MM.1S (cell line): ENCODE data around the gene EBP.

Experiments used
- DNase-seq: peaks from one replicate; pipeline ENCODE4 v3.0.0-alpha.2; 2015
- H2AFZ ChIP-seq: fragments of 300-600 bp; sonication (generic); 2 replicates; pipeline ENCODE4 v1.6.0; 2016; ENCODE audit warnings: antibody characterized with exemption, low read length
- H3F3A ChIP-seq: fragments of 300-600 bp; sonication (generic); 2 replicates; pipeline ENCODE4 v1.6.1; 2016; ENCODE audit warnings: mild to moderate bottlenecking, antibody characterized with exemption, low read length, moderate library complexity, mixed read lengths; ENCODE audit not compliant: insufficient read depth
- H3K27ac ChIP-seq: fragments of 300-600 bp; sonication (generic); 2 replicates; pipeline ENCODE4 v1.5.1; 2016; ENCODE audit warnings: mild to moderate bottlenecking, low read length
- H3K27me3 ChIP-seq: fragments of 300-600 bp; sonication (generic); replicated peaks from 2 replicates; pipeline ENCODE4 v1.6.0; 2016; ENCODE audit warnings: low read length; ENCODE audit not compliant: insufficient read depth
- H3K36me3 ChIP-seq: fragments of 300-600 bp; sonication (generic); replicated peaks from 2 replicates; pipeline ENCODE4 v1.6.1; 2016; ENCODE audit warnings: mild to moderate bottlenecking, low read length, mixed read lengths; ENCODE audit not compliant: insufficient read depth
- H3K4me1 ChIP-seq: fragments of 300-600 bp; sonication (generic); 2 replicates; pipeline ENCODE4 v1.6.1; 2016; ENCODE audit warnings: low read length, mixed read lengths
- H3K4me2 ChIP-seq: fragments of 300-600 bp; sonication (generic); 2 replicates; pipeline ENCODE4 v1.6.0; 2016; ENCODE audit warnings: low read depth, low read length
- H3K4me3 ChIP-seq: fragments of 300-600 bp; sonication (generic); 2 replicates; pipeline ENCODE4 v1.5.1; 2016; ENCODE audit warnings: low read length, mixed read lengths
- H3K79me2 ChIP-seq: fragments of 300-600 bp; sonication (generic); 2 replicates; pipeline ENCODE4 v1.6.1; 2016; ENCODE audit warnings: mixed run types, low read length, mixed read lengths
- H3K9ac ChIP-seq: fragments of 300-600 bp; sonication (generic); 2 replicates; pipeline ENCODE4 v1.6.1; 2016; ENCODE audit warnings: low read length, mixed read lengths
- H3K9me2 ChIP-seq: fragments of 300-600 bp; sonication (generic); replicated peaks from 2 replicates; pipeline ENCODE4 v1.6.1; 2016; ENCODE audit warnings: mild to moderate bottlenecking, low read length, mixed read lengths; ENCODE audit not compliant: insufficient read depth
- H3K9me3 ChIP-seq: fragments of 300-600 bp; sonication (generic); replicated peaks from 2 replicates; pipeline ENCODE4 v1.6.1; 2016; ENCODE audit warnings: mild to moderate bottlenecking, low read length, mixed read lengths; ENCODE audit not compliant: insufficient read depth
- H4K20me1 ChIP-seq: fragments of 300-600 bp; sonication (generic); 2 replicates; pipeline ENCODE4 v1.6.1; 2016; ENCODE audit warnings: mild to moderate bottlenecking, low read length, moderate library complexity, mixed read lengths; ENCODE audit not compliant: insufficient read depth
- EZH2 ChIP-seq: fragments of 300-600 bp; sonication (generic); optimal IDR thresholded peaks from 2 replicates; pipeline ENCODE3; 2017; ENCODE audit warnings: low read depth, mild to moderate bottlenecking, antibody characterized with exemption, low read length, mixed read lengths
- EZH2phosphoT487 ChIP-seq: fragments of 300-600 bp; sonication (generic); IDR thresholded peaks from 2 replicates; pipeline ENCODE4 v1.6.1; 2018; ENCODE audit warnings: antibody characterized with exemption, low read length
- TF ChIP-seq, protein P1 (sequence below): fragments of 300-600 bp; sonication (generic); IDR thresholded peaks from 2 replicates; pipeline ENCODE4 v1.5.1; 2016; ENCODE audit warnings: antibody characterized with exemption, low read length, mixed read lengths

EBP gene

GRCh38 chrX:48539345-48540027 is 17.9 kb downstream of the EBP start, which contains the start of gene TBC1D25:
Gene TBC1D25, plus strand, starts transcription at chrX:48539714. Its CDS starts 84 bp downstream, at chrX:48539798.
- peaks cover 21% of the 10 kb centered on the region for H3K79me2 ChIP-seq
- peak within 1 kb of the TSS; percentile 87 for H3K27ac ChIP-seq
- H3K9me3 ChIP-seq = no peaks in the 10 kb centered on the region
- peak; percentile 98 for DNase-seq
- H3F3A ChIP-seq = peaks cover 18% of the 10 kb centered on the region
- TF ChIP-seq, protein P1, sequence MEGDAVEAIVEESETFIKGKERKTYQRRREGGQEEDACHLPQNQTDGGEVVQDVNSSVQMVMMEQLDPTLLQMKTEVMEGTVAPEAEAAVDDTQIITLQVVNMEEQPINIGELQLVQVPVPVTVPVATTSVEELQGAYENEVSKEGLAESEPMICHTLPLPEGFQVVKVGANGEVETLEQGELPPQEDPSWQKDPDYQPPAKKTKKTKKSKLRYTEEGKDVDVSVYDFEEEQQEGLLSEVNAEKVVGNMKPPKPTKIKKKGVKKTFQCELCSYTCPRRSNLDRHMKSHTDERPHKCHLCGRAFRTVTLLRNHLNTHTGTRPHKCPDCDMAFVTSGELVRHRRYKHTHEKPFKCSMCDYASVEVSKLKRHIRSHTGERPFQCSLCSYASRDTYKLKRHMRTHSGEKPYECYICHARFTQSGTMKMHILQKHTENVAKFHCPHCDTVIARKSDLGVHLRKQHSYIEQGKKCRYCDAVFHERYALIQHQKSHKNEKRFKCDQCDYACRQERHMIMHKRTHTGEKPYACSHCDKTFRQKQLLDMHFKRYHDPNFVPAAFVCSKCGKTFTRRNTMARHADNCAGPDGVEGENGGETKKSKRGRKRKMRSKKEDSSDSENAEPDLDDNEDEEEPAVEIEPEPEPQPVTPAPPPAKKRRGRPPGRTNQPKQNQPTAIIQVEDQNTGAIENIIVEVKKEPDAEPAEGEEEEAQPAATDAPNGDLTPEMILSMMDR = peak; percentile 42
- TF ChIP-seq EZH2phosphoT487 = no peak
- no peak for TF ChIP-seq EZH2
- H3K4me3 ChIP-seq = peak within 1 kb of the TSS; percentile 74
- no peaks in the 10 kb centered on the region for H3K9me2 ChIP-seq
- no peaks in the 10 kb centered on the region for H4K20me1 ChIP-seq
- no peaks in the 10 kb centered on the region for H3K36me3 ChIP-seq
- peak within 1 kb of the TSS; percentile 79 for H3K9ac ChIP-seq
- H3K4me2 ChIP-seq = peak within 1 kb of the TSS; percentile 92
- no peaks in the 10 kb centered on the region for H3K27me3 ChIP-seq
- peak within 1 kb of the TSS; percentile 44 for H2AFZ ChIP-seq
- H3K4me1 ChIP-seq = peaks cover 8% of the 10 kb centered on the region

DNA sequence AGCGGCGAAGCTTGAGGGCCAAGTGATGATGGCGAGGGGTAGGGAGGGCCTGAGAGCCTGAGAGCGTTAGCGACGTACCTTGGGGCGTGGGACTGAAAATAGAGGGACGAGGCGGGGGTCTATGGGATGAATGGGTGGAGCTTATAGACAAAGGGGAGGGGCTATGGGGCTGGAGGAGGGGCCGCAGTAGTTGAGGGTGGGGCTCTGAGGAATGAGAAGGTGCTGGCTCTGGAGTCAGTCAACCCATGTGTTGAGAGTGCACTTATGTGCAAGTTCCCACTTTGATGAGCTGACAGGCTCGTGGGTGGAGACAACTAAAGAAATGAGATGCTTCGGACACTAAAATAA is 18.4 kb downstream of the EBP start:
- Histone ChIP-seq H4K20me1 (no peaks in the 10 kb centered on the region), H3K9ac (peak overlapping the region; percentile 79), H3K27ac (peak overlapping the region; percentile 87; the same call in 1 of the 2 replicates), H3K27me3 (no peaks in the 10 kb centered on the region), H3K4me3 (peak overlapping the region; percentile 74), H3F3A (peaks cover 18% of the 10 kb centered on the region), H3K36me3 (no peaks in the 10 kb centered on the region), H3K9me3 (no peaks in the 10 kb centered on the region), H3K4me2 (peak overlapping the region; percentile 92), H3K9me2 (no peaks in the 10 kb centered on the region), H3K4me1 (peaks cover 8% of the 10 kb centered on the region), H3K79me2 (peaks cover 26% of the 10 kb centered on the region), H2AFZ (peak overlapping the region; percentile 18; the same call in 1 of the 2 replicates)
- peak; percentile 27 for DNase-seq
- TF ChIP-seq EZH2 (no peak), EZH2phosphoT487 (no peak)
- TF ChIP-seq, protein P1 = no peak

DNA sequence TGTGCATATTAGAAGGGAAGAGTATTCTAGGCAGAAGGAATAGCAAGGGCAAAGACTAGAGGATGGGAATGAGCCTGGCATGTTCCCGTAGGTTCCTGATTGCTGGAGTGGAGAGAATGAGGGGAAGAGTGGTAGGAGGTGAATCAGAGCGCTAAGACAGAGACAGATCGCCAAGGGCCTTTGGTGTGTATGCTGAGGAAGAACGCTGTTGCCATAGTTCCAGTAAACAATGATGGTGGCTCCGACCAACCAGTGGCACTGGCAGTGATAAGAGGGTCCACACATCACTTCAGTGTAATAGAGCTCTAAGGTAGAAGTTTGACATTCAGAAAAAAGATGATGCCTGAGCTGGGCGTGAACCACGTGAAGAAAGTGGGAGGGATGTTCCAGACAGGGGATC is 18.9 kb downstream of the EBP start:
- Histone ChIP-seq H3K4me1 (peaks cover 8% of the 10 kb centered on the region), H3K4me3 (peak overlapping the region; percentile 74), H3K79me2 (peaks cover 26% of the 10 kb centered on the region), H2AFZ (no peak overlapping the region), H3K9me3 (no peaks in the 10 kb centered on the region), H3K27me3 (no peaks in the 10 kb centered on the region), H3K4me2 (peak overlapping the region; percentile 92), H4K20me1 (no peaks in the 10 kb centered on the region), H3K27ac (peak overlapping the region; percentile 87), H3K9me2 (no peaks in the 10 kb centered on the region), H3K36me3 (no peaks in the 10 kb centered on the region), H3F3A (peaks cover 18% of the 10 kb centered on the region), H3K9ac (peak overlapping the region; percentile 79)
- peak; percentile 11 for DNase-seq
- TF ChIP-seq EZH2 (no peak), EZH2phosphoT487 (no peak)
- TF ChIP-seq, protein P1 = no peak
